Islet precursor cell (in vitro differentiated cells): ENCODE measurements around the gene PAGR1.
"Not testable (repeated sequence)": the region's sequence is repeated elsewhere in the genome, so short reads cannot be mapped to it uniquely, and the experiment has no call there.

ENCODE experiments used
- DNase-seq: peaks from one replicate; pipeline ENCODE4 v3.0.0-alpha.2; 2018

The PAGR1 gene

DNA sequence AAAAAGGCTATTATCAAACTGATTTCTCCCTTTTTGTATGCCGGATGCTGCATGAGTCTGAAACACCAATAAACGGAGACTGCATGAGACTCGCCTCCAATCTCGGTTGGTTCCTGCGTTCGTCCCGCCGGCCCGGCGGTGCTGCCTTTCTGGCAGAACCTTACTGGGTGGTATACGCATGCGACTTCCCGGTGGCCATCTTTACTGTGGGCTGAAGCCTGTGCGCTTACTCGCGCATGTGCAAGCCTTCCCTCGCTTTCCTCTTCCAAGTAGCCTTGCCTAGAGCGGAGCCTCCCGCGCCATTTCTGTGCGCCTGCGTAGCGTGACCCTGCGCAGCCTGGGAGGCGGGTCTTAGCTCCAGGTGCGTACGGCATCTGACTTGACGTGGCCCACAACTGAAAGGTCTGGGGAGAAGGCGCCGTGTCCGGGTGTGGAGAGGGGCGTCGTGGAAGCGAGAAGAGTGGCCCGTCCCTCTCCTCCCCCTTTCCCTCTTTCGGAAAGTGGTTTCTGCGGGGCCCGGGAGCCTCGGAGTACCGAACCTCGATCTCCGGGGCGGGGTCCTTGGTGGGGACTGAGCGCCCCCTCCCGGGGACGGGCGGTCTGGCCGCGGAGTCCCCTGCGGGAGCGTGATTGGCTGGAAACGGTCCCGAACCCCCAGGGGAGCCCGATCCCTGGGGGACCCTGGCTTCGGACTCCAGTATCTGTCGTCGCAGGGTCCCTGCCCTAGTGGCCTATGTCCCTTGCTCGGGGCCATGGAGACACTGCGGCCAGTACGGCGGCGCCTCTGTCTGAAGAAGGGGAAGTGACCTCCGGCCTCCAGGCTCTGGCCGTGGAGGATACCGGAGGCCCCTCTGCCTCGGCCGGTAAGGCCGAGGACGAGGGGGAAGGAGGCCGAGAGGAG lies at the start of gene PAGR1:
PAGR1 (plus strand) TSS at position 360 of the 901 bp plus-strand sequence; CDS start at position 734, 374 bp downstream.
- DNase-seq, result peak; percentile 99

DNA sequence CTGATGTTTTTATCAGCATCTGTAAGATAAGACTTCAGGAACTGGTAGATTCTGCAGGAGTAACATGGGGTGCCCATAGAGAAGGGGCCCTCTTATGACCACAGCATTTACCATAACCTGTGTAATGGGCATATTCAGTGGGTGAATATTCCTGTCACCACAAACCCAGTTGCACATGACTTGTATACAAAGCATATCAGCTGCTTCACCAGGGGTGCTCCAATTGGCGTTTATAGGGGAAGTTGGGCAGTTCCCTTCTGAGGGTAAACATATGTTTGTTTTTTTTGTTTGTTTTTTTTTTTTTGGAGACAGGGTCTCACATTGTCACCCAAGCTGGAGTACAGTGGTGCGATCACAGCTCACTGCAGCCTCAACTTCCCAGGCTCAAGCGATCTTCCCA lies 49.4 kb upstream of the PAGR1 start:
- no peak for DNase-seq

DNA sequence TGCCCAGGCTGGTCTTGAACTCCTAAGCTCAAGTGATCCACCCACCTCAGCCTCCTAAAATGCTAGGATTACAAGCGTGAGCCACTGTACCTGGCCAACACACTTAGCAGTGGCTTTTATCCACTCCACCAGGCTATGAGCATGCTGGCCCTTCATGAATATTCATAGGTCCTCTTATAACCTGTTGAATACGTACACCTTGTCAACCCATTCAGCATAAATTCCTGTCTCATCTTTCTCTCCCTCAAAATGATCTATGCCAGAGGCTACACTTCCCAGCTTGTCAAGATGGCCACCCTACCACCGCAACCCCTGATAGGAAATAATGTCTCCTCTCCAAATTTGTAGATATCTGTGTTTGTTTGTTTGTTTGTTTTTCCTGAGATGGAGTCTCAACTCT lies 48.9 kb upstream of the PAGR1 start:
- no peak for DNase-seq

DNA sequence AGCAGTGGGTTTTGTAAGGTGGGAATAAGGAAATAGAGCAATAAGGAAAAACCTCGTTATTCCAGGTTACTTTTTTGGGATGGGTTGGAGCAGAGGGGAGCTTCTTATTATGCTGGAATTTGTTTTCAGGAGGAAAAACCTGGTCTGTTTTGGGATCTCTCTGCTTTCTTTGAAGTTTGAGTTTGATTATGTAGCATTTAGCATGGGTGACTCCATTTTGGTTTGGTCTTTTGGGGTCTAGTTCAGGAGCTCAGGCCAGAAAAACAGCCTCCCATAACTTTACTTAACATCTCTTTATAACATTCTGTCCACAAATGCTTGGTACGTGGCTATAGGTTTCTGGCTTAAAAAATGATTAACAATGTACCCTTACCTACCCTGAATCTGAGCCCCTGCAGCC lies 46.4 kb upstream of the PAGR1 start:
- DNase-seq, result no peak

DNA sequence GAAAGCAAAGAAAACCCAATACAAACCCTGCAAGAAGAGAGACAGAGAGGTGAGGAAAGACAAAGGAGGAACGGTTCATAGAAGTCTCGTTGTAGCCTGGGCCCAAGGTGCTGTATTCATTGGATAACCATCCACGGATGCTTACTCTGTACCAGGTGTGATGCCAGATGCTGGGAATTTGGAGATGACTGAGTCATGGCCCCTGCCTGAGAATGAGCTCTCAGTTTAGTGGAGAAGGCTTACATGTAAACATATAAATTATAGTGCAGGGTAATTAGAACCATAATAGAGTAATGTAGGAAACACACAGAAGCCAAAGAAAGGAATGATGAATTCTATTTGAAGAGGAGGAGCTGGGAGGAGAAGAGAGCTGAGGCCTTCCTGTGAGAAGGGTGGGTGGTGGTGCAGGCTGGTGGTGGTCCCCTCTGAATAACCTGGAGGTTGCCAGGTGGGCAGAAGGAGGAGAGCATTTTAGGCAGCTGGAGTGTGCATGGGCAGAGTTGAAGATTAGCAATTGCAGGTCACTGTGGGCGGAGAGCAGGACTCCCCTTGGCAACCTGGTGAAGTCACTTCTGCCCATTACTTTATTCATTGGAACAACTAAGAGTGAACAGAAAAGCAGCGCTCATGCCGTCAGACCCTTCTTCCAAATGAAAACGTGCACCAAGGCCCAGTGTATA lies 45.6 kb upstream of the PAGR1 start:
- DNase-seq, result no peak

DNA sequence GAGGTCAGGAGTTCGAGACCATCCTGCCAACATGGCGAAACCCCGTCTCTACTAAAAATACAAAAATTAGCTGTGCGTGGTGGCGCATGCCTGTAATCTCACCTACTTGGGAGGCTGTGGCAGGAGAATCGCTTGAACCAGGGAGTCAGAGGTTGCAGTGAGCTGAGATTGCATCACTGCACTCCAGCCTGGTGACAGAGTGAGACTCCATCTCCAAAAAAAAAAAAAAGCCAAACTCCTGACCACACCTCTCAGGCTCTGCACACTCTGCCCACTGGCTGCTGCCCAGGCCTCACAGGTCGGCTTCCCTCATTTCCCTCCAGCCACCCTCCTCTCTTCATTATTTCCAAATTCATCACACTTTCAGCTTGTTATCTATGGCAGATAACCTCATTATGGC lies 43.6 kb upstream of the PAGR1 start:
- not testable (repeated sequence) for DNase-seq

DNA sequence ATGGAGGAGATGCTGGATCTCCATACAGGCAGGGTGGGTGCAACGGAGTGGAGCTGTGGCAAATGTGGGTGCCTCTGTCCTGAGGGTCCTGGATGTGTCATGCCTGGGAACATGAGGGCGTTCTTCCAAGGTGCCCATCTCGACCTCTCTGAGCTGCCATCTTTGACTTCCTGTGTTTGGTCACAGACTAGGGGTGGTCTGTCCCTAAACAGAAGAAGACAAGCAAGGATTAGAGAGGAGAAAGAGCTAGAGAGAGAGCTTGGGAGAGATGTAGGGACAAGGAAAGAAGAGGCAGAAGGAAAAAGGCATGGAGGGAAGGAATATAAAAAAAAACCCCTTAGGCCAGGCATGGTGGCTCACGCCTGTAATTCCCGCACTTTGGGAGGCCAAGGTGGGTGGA lies 41.2 kb upstream of the PAGR1 start:
- no peak for DNase-seq

DNA sequence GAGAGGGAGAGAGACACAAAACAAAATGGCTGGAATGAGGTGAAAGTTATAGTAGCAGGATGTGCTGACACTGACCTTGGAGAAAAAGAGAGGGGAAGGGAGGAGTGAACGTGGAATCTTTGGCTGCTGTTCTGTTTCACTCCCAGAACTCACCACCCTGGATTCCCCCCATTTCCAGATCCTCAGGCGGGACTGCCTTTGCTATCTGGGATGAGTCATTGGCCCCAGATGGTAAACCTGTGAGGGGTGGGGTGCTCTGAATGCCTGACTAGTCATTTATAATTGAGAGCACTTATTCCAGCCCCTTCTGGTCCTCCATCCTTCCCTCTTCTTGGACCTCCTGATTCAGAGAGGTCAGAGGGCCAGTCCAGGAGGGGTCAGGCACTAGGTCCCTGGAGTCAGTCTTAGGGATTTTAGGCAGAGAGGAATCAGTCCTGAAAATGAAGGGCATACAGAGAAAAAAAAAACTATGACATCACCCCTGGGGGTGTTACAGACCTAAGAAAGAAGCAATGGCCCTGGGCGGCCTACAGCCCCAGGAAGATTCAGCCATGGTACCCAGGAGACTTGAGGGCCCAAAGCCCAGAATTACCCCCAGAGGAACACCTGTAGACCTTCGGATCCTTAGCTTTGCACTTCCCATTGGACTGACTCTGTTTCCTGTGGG lies 40.1 kb upstream of the PAGR1 start:
- DNase-seq, result peak; percentile 77

DNA sequence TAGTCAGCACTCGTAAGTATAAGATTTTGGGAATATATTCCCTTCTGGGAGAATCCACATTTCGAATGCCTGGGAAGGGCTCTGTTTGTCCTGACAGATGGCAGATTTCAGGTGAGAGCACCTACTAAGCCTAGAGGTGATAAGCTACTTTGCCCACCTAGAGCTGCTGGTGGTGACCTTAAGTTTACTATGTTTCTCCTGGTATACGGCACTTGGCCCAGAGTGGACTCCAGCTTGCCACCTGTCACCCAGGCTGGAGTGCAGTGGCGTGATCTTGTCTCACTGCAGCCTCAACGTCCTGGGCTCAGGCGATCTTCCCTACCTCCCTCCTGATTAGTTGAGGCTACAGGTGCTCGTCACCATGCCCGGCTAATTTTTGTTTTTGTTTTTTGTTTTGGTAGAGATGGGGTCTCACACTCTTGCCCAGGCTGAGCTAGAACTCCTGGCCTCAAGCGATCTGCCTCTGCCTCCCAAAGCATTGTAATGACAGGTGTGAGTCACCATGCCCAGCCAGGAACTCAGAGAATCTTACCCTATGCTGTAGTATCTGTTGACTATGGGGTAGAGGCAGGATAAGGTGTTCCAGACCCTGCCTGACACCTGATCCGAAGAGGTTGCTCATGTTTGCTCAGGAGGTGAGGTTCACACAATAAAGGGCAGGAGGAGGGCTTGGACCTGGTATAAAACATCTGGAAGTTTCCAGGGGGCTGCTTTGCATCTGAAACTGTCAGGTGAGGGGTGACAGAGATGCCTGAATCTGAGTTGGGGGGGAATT lies 38.2 kb upstream of the PAGR1 start, which contains the start of gene ZG16:
ZG16 (plus strand) TSS at position 681 of the 775 bp plus-strand sequence. CDS start 1,011 bp downstream, outside the sequence.
- no peak for DNase-seq

DNA sequence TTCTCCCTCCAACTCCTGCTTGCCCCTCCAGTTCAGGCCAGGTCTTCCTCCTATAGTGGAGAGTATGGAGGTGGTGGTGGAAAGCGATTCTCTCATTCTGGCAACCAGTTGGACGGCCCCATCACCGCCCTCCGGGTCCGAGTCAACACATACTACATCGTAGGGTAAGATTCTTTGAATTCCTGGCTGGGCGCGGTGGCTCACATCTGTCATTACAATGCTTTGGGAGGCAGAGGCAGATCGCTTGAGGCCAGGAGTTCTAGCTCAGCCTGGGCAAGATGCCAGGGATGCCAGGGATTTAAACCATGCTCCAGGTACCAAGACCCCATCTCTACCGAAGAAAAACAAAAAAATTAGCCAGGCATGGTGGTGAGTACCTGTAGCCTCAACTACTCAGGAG lies 36.5 kb upstream of the PAGR1 start:
- DNase-seq, result peak; percentile 84

DNA sequence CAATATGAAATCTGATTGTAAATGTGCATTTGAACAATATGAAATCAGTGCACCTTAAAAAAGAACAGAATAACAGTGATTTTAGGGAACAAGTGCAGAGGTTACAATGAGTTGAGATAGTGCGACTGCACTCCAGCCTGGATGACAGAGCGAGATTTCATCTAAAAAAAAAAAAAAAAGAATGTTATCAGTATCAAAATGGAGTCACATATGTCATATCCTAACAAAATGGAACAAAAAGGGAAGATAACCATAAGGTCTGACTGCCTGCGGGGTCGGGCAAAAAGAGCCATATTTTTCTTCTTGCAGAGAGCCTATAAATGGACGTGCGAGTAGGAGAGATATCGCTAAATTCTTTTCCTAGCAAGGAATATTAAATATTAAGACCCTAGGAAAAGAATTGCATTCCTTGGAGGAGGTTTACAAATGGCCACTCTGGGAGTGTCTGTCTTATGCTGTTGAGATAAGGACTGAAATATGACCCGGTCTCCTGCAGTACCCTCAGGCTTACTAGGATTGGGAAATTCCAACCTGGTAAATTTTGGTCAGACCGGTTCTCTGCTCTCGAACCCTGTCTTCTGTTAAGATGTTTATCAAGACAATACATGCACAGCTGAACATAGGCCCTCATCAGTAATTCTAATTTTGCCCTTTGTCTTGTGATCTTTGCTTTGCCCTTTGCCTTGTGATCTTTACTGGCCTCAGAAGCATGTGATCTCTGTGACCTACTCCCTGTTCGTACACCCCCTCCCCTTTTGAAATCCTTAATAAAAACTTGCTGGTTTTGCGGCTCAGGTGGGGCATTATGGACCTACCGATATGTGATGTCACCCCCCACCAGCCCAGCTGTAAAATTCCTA lies 32.6 kb upstream of the PAGR1 start:
- DNase-seq, result peak; percentile 63

DNA sequence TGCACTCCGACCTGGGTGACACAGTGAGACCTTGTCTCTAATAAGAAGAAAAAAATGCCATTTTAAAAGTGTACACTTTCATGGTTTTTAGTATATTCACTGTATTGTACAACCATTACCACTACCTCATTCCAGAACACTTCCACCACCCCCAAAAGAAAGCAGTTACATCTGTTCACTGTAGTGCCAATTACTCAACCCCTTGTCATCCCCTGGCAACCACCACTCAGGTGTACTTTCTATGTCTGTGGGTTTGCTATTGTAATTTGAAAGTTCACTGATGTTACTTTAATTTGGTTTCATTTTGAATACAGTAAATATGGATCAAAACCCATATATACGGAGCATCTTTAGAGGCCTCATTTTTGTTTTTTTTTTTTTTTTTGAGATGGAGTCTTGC lies 31.8 kb upstream of the PAGR1 start:
- no peak for DNase-seq

DNA sequence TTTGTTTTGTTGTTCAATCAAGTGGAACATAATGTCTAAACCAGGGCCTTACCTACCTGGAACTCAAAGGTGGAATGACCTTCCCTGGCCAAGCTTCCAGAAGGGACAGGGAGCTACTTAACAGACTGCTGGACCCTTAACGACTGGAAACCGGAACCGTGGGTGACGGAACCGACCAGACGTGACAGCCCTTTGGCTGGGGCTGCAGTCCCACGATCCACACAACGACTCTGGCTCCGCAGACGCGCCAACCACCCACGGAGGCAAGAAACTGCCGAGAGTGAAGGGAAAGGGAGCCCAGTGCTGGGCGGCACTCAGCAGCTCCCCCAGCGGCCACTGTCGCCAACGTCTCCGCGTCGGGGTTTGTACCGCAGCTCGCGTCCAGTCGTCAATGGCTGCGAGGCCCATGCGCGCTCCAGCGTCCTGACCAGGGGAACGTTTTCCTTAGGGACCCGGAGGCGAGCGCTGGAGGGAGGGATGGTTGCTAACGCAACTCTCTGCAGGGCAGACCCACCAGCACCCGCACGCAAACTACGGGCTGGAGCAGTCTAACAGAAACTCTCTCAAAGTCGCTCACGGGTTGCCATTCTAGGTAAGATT lies 31.0 kb upstream of the PAGR1 start:
- DNase-seq, result peak; percentile 85

DNA sequence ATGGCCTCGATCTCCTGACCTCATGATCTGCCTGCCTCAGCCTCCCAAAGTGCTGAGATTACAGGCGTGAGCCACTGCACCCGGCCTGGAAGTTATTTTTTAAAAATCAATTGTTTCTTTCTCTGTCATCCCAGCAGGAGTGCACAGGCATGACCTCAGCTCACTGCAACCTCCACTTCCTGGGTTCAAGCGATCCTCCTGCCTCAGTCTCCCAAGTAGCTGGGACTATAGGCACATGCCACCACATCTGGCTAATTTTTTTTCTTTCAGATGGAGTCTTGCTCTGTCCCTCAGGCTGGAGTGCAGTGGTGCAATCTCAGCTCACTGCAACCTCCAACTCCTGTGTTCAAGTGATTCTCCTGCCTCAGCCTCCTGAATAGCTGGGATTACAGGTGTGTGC lies 28.8 kb upstream of the PAGR1 start:
- DNase-seq, result not testable (repeated sequence)

DNA sequence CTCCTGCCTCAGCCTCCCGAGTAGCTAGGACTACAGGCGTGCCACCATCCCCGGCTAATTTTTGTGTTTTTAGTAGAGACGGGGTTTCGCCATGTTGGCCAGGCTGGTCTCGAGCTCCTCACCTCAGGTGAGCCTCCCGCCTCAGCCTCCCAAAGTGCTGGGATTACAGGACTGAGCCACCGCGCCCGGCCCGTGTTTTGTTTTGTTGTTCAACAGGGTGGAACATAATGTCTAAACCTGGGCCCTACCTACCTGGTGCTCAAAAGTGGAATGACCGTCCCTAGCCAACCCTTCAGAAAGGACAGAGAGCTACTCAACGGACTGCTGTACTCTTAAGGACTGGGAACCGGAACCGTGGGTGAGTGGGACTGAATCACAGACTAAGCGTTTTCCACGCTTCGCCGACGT lies 26.2 kb upstream of the PAGR1 start:
- no peak for DNase-seq

DNA sequence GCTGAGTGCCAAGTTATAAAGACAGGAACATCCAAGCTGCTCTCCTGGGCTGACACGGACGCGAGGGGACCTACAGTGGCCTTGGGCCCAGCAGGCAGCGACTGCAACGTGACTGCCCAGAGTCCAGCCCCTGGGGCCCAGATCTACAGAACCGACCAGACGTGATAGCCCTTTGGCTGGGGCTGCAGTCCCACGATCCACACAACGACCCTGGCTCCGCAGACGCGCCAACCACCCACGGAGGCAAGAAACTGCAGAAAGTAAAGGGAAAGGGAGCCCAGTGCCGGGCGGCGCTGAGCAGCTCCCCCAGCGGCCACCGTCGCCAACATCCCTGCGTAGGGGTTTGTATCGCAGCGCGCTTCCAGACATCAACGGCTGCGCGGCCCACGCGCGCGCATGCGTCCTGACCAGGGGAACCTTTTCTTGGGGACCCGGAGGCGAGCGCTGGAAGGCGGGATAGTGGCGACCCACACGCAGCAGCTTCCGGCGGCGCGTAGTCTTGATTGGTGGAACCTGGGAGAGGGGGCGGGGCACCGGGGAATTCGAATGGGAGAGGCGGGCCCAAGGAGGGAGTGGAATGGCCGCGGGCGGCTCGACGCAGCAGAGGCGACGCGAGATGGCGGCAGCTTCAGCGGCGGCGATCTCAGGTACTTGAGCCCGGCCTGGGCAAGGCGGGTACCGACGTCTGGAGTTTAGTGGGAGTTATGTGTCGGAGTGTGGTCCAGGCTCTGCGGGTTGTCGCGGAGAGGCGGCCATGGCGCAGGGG lies 25.6 kb upstream of the PAGR1 start, which contains the start of gene KIF22:
KIF22 (plus strand) TSS at position 569 of the 766 bp plus-strand sequence; CDS start at position 578, 9 bp downstream.
- DNase-seq, result peak; percentile 100

DNA sequence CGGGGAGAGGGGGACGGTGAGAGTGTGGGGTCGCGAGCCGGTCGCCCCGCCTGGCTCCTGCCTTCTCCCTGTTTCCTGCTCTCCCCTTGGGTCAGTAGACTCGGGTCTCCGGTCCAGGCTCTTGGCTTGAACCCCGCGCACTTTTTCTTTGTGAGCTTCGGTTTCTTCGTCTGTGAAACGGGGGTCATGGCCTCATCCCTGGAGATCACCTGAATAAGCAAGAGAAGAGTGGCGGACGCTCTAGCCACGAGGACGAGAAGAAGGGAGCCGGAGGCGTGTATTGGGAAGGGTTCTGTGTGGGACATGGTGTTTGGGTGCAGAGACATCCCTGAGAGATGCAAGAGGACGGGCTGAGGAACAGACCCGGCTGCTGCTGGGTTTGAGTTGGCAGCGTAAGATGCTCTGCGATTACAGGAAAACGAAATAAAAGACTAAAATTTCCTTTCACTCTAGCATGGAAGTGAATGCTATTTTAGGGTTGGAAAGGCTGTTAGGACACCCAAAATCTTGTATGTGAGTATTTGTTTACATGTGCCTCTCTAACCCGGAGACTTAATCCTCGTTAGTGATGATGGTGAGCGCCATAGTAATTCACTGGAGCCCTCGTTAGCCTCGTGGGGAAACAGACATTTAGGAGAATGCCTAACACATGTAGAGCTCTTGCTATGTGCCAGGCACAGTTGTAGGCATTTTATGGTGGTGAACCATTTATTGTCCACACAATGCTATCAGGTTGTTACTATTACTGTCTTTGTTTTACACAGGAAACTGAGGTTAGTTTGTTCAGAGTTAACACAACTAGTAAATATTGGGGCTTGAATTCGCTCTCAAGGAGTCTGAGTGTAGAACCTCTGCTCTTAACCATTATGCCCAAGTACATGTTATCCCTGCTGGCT lies 24.8 kb upstream of the PAGR1 start:
- DNase-seq, result no peak

DNA sequence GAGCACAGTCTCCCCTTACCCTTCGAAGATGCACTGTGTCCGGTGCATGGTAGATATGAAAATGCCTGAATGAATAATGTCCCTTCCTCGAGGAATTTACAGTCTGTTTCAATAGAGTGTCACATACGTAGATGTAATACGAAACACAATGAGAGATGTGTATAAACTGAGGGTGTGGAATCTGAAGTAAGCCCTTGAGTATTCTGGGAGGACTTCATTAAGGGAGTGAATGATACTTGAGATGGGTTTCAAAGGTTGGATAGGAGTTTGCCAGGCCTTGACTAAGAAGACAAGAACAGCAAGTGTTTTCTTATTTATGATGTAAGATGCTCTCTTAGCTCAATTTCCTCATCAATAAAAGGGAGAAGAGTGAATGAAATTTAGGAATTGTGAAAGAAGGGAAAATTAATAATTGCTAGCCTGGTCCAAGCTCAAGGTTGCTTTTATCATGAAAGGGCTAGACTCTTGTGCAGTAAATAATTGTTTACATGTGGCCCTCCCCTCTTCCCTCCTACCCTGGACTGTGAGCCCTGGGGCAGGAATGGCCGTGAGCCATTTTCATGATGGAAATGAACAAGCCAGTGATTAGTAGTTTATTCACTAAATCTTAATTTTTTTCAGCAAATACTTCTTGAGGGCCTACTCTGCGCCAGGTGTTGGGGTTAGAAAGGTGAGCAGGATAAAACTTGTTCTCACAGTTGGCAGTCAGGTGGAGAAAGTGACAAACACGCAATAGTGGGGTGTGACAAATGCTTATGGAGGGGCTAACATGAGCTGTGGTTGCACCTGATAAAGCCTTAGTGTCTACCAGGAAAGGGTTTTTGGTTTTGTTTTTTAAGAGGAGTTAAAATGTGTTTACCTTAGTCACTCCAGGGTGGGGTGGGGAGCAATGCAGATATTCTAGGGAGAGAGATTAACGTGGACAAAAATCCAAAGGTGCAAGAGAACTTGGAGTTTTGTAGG lies 23.8 kb upstream of the PAGR1 start:
- no peak for DNase-seq
